Progenitor cell of endocrine pancreas (in vitro differentiated cells): ENCODE results near the gene RAB11FIP2. TPM values are rescaled to one million over a fixed set of nuclear protein-coding genes. Genes with fewer than 3 reads are reported as not detected.

Experiments
- DNase-seq: peaks from one replicate; pipeline ENCODE4 v3.0.0; 2021; ENCODE audit warnings: low spot score; ENCODE audit not compliant: unreplicated experiment
- H3K27ac Mint-ChIP-seq: 2 replicates; pipeline ENCODE4 v1.8.0; 2021; ENCODE audit warnings: mild to moderate bottlenecking, moderate library complexity, mixed read lengths
- H3K27me3 Mint-ChIP-seq: 2 replicates; pipeline ENCODE4 v1.8.0; 2021; ENCODE audit warnings: mixed read lengths
- H3K36me3 Mint-ChIP-seq: 2 replicates; pipeline ENCODE4 v1.8.0; 2022; ENCODE audit warnings: mixed read lengths; ENCODE audit not compliant: insufficient read depth
- H3K4me1 Mint-ChIP-seq: 2 replicates; pipeline ENCODE4 v1.8.0; 2021; ENCODE audit warnings: low read depth, mixed read lengths
- H3K4me3 Mint-ChIP-seq: 2 replicates; pipeline ENCODE4 v1.8.0; 2021; ENCODE audit warnings: low read depth, mild to moderate bottlenecking, moderate library complexity, mixed read lengths
- H3K9me3 Mint-ChIP-seq: 2 replicates; pipeline ENCODE4 v1.8.0; 2021; ENCODE audit warnings: low read depth, mixed read lengths
- total RNA-seq: library from RNA; stranded (reverse); gene quantifications from 2 replicates; pipeline ENCODE4 v1.2.1, GENCODE V29; 2021
- TF ChIP-seq, protein P1 (sequence below): fragments of 200-600 bp; sonication (generic); IDR thresholded peaks from one replicate; pipeline ENCODE4 v1.5.0; 2021; ENCODE audit warnings: antibody characterized with exemption, mild to moderate bottlenecking; ENCODE audit not compliant: unreplicated experiment

The RAB11FIP2 gene
- total RNA-seq, 1 donor from 2014 or later = 17.6 TPM

DNA sequence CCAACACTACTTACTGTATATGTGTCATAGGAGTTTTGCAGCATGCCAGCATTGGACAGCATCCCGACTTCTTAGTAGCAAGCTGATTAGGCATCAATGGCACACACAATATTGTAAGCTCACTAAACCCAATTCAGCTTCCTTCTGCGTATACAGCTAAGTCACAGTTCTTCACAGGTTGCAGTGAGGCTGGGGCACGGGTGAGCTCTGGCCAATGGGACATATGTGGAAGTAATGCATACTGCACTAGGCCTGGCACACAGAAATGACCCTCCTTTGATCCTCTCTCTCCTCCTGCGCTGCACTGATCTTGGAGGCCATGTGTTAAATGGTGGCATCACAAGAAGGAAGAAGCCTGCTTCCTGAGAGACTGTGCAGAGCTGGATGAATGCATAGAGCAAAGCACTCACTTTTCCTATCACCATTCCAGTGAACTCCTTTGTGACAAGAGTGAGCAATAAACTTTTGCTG, 11.9 kb downstream of the RAB11FIP2 start:
- Mint-ChIP-seq H3K4me3 (no peak overlapping the region), H3K36me3 (peaks cover 3% of the 10 kb centered on the region), H3K27me3 (no peaks in the 10 kb centered on the region), H3K27ac (no peak overlapping the region), H3K4me1 (no peaks in the 10 kb centered on the region), H3K9me3 (no peaks in the 10 kb centered on the region)
- TF ChIP-seq, protein P1, sequence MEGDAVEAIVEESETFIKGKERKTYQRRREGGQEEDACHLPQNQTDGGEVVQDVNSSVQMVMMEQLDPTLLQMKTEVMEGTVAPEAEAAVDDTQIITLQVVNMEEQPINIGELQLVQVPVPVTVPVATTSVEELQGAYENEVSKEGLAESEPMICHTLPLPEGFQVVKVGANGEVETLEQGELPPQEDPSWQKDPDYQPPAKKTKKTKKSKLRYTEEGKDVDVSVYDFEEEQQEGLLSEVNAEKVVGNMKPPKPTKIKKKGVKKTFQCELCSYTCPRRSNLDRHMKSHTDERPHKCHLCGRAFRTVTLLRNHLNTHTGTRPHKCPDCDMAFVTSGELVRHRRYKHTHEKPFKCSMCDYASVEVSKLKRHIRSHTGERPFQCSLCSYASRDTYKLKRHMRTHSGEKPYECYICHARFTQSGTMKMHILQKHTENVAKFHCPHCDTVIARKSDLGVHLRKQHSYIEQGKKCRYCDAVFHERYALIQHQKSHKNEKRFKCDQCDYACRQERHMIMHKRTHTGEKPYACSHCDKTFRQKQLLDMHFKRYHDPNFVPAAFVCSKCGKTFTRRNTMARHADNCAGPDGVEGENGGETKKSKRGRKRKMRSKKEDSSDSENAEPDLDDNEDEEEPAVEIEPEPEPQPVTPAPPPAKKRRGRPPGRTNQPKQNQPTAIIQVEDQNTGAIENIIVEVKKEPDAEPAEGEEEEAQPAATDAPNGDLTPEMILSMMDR = no peak
- DNase-seq = no peak

- no peaks in the 10 kb centered on the region for H3K4me1 Mint-ChIP-seq
- no peaks in the 10 kb centered on the region for H3K36me3 Mint-ChIP-seq
- H3K4me3 Mint-ChIP-seq = no peak overlapping the region
- TF ChIP-seq, protein P1 = no peak
- H3K9me3 Mint-ChIP-seq = no peaks in the 10 kb centered on the region
- DNase-seq = no peak
- no peak overlapping the region for H3K27ac Mint-ChIP-seq
- no peaks in the 10 kb centered on the region for H3K27me3 Mint-ChIP-seq
Measured at GRCh38 chr10:118033905-118034304, 12.8 kb downstream of the RAB11FIP2 start.

DNA sequence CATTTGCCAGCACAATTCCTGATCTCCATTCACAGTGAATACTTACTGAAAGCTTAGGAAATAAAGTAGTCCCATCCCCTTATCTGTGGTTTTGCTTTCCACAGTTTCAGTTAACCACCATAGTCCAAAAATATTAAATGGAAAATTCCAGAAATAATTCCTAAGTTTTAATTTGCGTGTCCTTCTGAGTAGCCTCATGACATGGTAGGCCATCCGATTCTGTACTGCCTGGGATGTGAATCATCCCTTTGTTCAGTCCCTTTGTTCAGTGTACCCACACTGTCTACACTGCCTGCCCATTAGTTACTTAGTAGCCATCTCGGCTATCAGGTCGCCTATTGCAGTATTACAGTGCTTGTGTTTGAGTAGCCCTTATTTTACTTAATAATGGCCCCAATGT, 14.2 kb downstream of the RAB11FIP2 start:
- TF ChIP-seq, protein P1 = no peak
- no peak overlapping the region for H3K4me3 Mint-ChIP-seq
- no peaks in the 10 kb centered on the region for H3K36me3 Mint-ChIP-seq
- DNase-seq = no peak
- H3K27me3 Mint-ChIP-seq = no peaks in the 10 kb centered on the region
- H3K9me3 Mint-ChIP-seq = no peaks in the 10 kb centered on the region
- no peak overlapping the region for H3K27ac Mint-ChIP-seq
- H3K4me1 Mint-ChIP-seq = peaks cover 4% of the 10 kb centered on the region

GRCh38 chr10:118031351-118032075, 15.2 kb downstream of the RAB11FIP2 start:
- Mint-ChIP-seq H3K36me3 (no peaks in the 10 kb centered on the region), H3K4me1 (peaks cover 5% of the 10 kb centered on the region), H3K27me3 (no peaks in the 10 kb centered on the region), H3K27ac (no peak overlapping the region), H3K4me3 (no peak overlapping the region), H3K9me3 (no peaks in the 10 kb centered on the region)
- TF ChIP-seq, protein P1 = no peak
- DNase-seq = no peak

- Mint-ChIP-seq H3K27me3 (no peaks in the 10 kb centered on the region), H3K4me1 (peaks cover 5% of the 10 kb centered on the region), H3K36me3 (no peaks in the 10 kb centered on the region), H3K27ac (no peak overlapping the region), H3K4me3 (no peak overlapping the region), H3K9me3 (no peaks in the 10 kb centered on the region)
- no peak for DNase-seq
- TF ChIP-seq, protein P1 = no peak
Measured at GRCh38 chr10:118028619-118029018, 18.1 kb downstream of the RAB11FIP2 start.
